Aorta (tissue), 5 donors: ENCODE measurements around the gene PLEKHA3. TPM values are rescaled to one million over a fixed set of nuclear protein-coding genes. Genes with fewer than 3 reads are reported as not detected.

ENCODE experiments used
- ATAC-seq: fragments of 200-7000 bp; cut with Tn5 transposase; one replicate; pipeline ENCODE4 v1.9.1; 2022; ENCODE audit warnings: moderate library complexity; ENCODE audit not compliant: low FRiP score
- DNase-seq, 2 donors: peaks; one replicate each; pipeline ENCODE4 v3.0.0-alpha.2; 2020
- H3K27ac ChIP-seq, 2 donors: one replicate each; pipeline ENCODE4 v1.5.1; 2013; ENCODE audit warnings: low read length in 2 of 2, mild to moderate bottlenecking in 2 of 2, moderate library complexity in 2 of 2, control low read depth in 1 of 2, inconsistent platforms in 1 of 2, low read depth in 1 of 2
- H3K27me3 ChIP-seq, 2 donors: one replicate each; pipeline ENCODE4 v1.6.1; 2013; ENCODE audit warnings: control low read depth in 1 of 2, low read length in 1 of 2, mild to moderate bottlenecking in 1 of 2, moderate library complexity in 1 of 2; ENCODE audit not compliant: insufficient read depth in 2 of 2, control insufficient read depth in 1 of 2
- H3K36me3 ChIP-seq, 2 donors: one replicate each; pipeline ENCODE4 v1.6.1; 2013; ENCODE audit warnings: control low read depth in 1 of 2, low read length in 1 of 2, mild to moderate bottlenecking in 1 of 2; ENCODE audit not compliant: insufficient read depth in 2 of 2, control insufficient read depth in 1 of 2
- H3K4me1 ChIP-seq, 2 donors: one replicate each; pipeline ENCODE4 v1.6.1; 2013; ENCODE audit warnings: low read length in 2 of 2, control low read depth in 1 of 2, mild to moderate bottlenecking in 1 of 2, moderate library complexity in 1 of 2; ENCODE audit not compliant: insufficient read depth in 2 of 2, control insufficient read depth in 1 of 2
- H3K4me3 ChIP-seq, 2 donors: one replicate each; pipeline ENCODE4 v1.5.1; 2013; ENCODE audit warnings: low read length in 2 of 2, control low read depth in 1 of 2, mild to moderate bottlenecking in 1 of 2
- H3K9me3 ChIP-seq: one replicate; pipeline ENCODE4 v1.6.1; 2013; ENCODE audit warnings: mild to moderate bottlenecking, low read length; ENCODE audit not compliant: control insufficient read depth
- WGBS, 2 donors: extraction: QIAGEN DNeasy Blood & Tissue Kit; methylation state at CpG; one replicate each; pipeline ENCODE4 v1.1.7; 2013; 5-methylcytosine and 5-hydroxymethylcytosine counted together
- intact Hi-C, 2 donors: fragments of 100-400 bp; cut with DNase I; formaldehyde crosslinking; loops; one replicate each; pipeline versions ENCODE4 v1.14.2 to v1.15.0; 2022
- polyA plus RNA-seq, 2 donors: library from polyadenylated mRNA; stranded (reverse); fragments of 200-250 nt; gene quantifications; one replicate each; pipeline ENCODE4 v1.2.3, GENCODE V29; 2013
- total RNA-seq, 2 donors: library from RNA; stranded (reverse); fragmentation: NEBNext Ultra II Directional; extraction: Animal tissue kit (Norgen Biotek cat#: 25700); gene quantifications; one replicate each; pipeline ENCODE4 v1.2.1, GENCODE V29; 2021
- donor health status: healthy with polysubstance abuse.
- donor health status: Bipolar disorder and iron deficiency.
- donor health status: DM: no; HTN: no; CAD: no.
- donor health status: DM: no; HTN: no; CAD: no.
- donor health status: DM: yes; HTN: yes; CAD: no.

PLEKHA3 gene
- total and polyA plus RNA-seq, 4 donors: 3.1 to 43.9 (median 22.5) TPM

DNA sequence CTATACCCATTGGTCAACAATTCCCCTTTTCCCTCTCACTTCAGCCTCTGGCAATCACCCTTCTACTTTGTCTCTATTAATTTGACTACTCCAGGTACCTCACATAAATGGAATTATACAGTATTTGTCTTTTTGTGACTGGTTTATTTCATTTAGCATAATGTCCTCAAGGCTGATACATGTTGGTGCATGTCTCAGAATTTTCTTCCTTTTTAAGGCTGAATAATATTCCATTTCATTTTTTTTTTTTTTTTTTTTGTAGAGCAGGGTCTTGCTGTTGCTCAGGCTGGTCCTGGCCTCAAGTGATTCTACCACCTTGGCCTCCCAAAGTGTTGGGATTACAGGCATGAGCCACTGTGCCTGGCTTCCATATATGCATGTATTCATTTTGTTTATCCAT is 3.8 kb upstream of the PLEKHA3 start:
- Histone ChIP-seq H3K9me3 (no peaks in the 10 kb centered on the region), H3K27me3 (no peaks in the 10 kb centered on the region), H3K27ac (no peak overlapping the region), H3K4me3 (no peak overlapping the region), H3K36me3 (no peaks in the 10 kb centered on the region), H3K4me1 (peaks cover 0 to 3% of the 10 kb centered on the region in 2 donors)
- DNase-seq (no peak), ATAC-seq (no peak)
- intact Hi-C loops: no loop called here

DNA sequence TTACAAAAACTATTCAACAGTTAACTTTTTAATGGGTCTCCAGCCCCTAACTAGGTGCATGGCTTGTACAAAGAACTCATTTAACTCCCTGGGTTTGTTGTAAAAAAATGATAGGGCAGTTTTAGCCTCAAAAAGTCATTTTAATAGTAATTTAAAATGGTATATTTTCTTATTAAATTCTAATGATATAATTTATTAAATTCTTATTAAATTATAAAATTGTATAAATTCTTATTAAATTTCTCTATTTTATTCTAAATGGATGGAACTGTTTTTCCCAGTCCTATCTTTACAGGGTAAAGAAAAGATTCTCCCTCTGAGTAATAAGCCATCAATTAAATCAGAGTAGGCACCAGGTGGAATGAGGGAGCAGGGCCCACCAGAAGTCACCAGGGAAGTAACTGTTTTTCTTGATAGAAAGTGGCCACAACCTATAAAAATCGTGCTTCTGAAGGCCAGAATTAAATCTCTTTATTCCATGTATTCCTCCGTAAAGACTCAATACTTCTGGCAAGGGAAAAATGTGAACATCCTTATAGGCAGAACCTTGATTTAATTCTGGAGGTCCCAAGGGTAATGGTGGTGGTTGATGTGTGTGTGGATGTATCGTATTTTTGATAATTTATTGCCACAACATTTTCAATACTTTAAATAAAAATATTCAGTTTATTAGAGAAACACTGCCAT is 2.7 kb upstream of the PLEKHA3 start:
- Histone ChIP-seq H3K4me1 (peaks cover 0 to 4% of the 10 kb centered on the region in 2 donors), H3K9me3 (no peaks in the 10 kb centered on the region), H3K27ac (peak overlapping the region in 1 of 2 donors; percentile 90), H3K36me3 (no peaks in the 10 kb centered on the region), H3K27me3 (no peaks in the 10 kb centered on the region), H3K4me3 (peak overlapping the region; percentile 78 to 88)
- 3 to 4% methylated on average over 3 of the region's 3 CpGs for WGBS, 2 donors
- intact Hi-C loops: loop anchor here in 1 of 2 donors (2.0 kb wide), 1 partner anchor 29 kb away; no protein-coding TSS in a partner anchor
- DNase-seq: no peak
- no peak for ATAC-seq

DNA sequence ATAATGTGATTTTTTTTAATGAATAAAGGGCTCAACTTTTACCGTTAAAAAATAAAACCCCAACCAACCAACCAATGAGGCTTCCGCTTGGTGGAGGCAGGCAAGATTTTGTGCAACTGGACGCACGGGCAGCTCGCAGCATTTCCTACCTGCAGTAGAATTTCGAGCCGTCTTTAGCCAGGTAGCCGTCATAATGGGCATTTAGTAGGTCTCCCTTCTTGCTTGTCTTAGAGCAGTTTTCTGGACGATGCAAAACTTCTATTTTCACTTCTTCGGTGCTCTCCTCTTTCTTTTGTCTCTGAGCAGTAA is 2.2 kb upstream of the PLEKHA3 start:
- ATAC-seq: no peak
- no peaks in the 10 kb centered on the region for H3K9me3 ChIP-seq
- H3K27ac ChIP-seq: peak overlapping the region in 1 of 2 donors; percentile 90
- intact Hi-C loops: loop anchor here in 1 of 2 donors (2.0 kb wide), 1 partner anchor 29 kb away; no protein-coding TSS in a partner anchor
- peak overlapping the region; percentile 78 to 88 for H3K4me3 ChIP-seq
- H3K36me3 ChIP-seq: no peaks in the 10 kb centered on the region
- peaks cover 0 to 4% of the 10 kb centered on the region in 2 donors for H3K4me1 ChIP-seq
- no peaks in the 10 kb centered on the region for H3K27me3 ChIP-seq
- 0 to 1% methylated on average over 10 of the region's 10 CpGs for WGBS, 2 donors
- no peak for DNase-seq

DNA sequence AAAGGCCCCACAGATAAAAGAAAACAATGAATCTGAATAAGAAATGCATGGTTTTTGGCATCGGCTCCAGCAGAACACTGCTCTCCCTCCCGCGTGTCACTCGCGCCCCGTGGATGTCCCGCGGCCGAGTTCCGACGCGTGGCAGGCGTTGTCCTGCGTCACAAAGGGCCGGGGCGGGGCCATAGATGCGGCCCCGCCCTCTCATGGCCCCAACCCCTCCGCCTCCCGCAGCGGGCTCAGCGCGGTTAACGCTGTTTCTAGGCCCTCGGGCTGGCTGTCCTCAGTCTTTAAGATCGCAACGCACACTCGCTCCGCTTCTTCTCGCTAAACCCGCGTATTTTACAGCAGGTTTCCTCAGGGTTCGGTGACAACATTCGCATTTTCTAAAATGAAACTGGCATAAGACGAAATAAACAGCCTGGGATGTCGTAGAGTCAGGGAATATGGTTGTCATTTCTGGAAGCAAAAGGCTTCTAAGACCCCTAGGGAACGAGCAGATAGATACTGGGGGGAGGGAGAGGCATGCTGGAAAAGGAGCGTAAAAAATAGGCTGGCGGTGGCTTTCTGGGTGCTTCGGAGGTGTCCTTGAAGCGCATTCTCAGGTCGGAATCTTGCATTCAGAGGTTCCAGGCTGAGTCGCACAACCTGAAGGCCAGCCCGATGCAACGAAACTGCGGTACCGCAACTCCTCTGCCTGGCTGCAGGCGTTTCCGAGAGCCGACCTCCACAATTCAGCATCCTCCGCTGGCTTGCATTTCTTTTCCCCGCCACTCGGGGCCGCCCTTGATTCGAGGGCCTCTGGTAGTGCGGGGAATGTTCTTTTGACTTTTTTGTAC is 1.6 kb upstream of the PLEKHA3 start, which contains the start of gene FKBP7:
Gene FKBP7, minus strand, starts transcription at position 162 of the 836 bp plus-strand sequence. Its CDS starts 101 bp downstream, at position 61.
- no peaks in the 10 kb centered on the region for H3K9me3 ChIP-seq
- intact Hi-C loops: loop anchor here in 1 of 2 donors (2.0 kb wide), 1 partner anchor 30 kb away; no protein-coding TSS in a partner anchor
- peak within 1 kb of the TSS; percentile 78 to 88 for H3K4me3 ChIP-seq
- 3 to 4% methylated on average over 56 of the region's 56 CpGs for WGBS, 2 donors
- H3K27me3 ChIP-seq: no peaks in the 10 kb centered on the region
- no peaks in the 10 kb centered on the region for H3K36me3 ChIP-seq
- ATAC-seq (peak; percentile 93), DNase-seq (peak; percentile 91 to 95)
- H3K4me1 ChIP-seq: peaks cover 0 to 4% of the 10 kb centered on the region in 2 donors
- H3K27ac ChIP-seq: peak within 1 kb of the TSS; percentile 47 to 90

DNA sequence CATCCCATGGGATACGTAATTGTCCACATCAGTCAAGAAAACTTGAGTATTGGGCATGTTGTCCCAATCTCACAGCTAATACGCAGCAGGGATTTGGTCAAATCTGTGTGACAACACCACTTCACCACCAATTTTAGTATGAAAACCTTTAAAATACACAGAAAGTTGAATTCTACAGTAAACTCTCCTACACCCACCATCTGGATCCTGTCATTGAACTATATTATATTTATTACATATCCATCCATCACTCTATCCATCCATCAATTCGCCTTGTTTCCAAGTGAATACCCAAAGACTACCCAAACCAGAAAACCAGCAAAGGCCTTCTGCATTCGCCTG is 1.0 kb upstream of the PLEKHA3 start:
- no peak overlapping the region for H3K4me3 ChIP-seq
- peak overlapping the region in 1 of 2 donors; percentile 90 for H3K27ac ChIP-seq
- WGBS, 2 donors: 66 to 68% methylated on average over 4 of the region's 4 CpGs
- no peaks in the 10 kb centered on the region for H3K36me3 ChIP-seq
- intact Hi-C loops: loop anchor here in 1 of 2 donors (2.0 kb wide), 1 partner anchor 30 kb away; no protein-coding TSS in a partner anchor
- DNase-seq (no peak), ATAC-seq (no peak)
- H3K9me3 ChIP-seq: no peaks in the 10 kb centered on the region
- H3K27me3 ChIP-seq: no peaks in the 10 kb centered on the region
- peaks cover 1 to 4% of the 10 kb centered on the region in 2 donors for H3K4me1 ChIP-seq

DNA sequence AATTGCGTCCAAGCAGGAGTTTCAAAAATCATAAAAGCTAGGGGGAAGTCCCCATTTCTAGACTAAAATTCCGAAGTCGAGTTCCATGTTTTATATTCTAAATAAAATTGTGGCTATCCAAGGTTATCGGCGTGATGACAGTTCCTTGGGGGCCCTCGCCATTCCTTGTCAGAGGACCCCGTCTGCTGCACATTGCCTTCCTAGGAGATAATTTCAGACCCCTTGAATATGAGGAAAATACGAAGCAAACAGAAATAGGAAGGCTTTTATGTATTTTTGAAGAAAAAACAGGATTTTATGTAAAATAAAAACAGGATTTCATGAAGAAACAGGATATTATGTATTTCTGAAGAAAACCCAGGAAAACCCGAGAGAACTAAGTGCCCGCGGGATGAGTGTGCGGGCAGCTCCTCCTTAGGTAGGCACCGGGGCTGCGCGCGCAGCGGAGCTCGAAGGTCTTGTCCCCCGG is 465 bp upstream of the PLEKHA3 start:
- DNase-seq (no peak), ATAC-seq (no peak)
- Histone ChIP-seq H3K4me3 (peak overlapping the region in 1 of 2 donors; percentile 21), H3K27ac (peak overlapping the region in 1 of 2 donors; percentile 60), H3K27me3 (no peaks in the 10 kb centered on the region), H3K36me3 (no peaks in the 10 kb centered on the region), H3K4me1 (peaks cover 3 to 4% of the 10 kb centered on the region in 2 donors), H3K9me3 (no peaks in the 10 kb centered on the region)
- WGBS, 2 donors: 20 to 22% methylated on average over 19 of the region's 19 CpGs
- intact Hi-C loops: loop anchor here (1.0 to 5.0 kb wide), 4 partner anchors 28 to 65 kb away; partner anchors contain the start of genes PJVK (in 1 of the 2) and PRKRA (in 1 of the 2)

GRCh38 chr2:178482437-178482836 is 2.2 kb downstream of the PLEKHA3 start:
- no peak for ATAC-seq
- H3K4me3 ChIP-seq: no peak overlapping the region
- peaks cover 3 to 4% of the 10 kb centered on the region in 2 donors for H3K4me1 ChIP-seq
- no peak overlapping the region for H3K27ac ChIP-seq
- no peaks in the 10 kb centered on the region for H3K27me3 ChIP-seq
- 85 to 89% methylated on average over 4 of the region's 4 CpGs for WGBS, 2 donors
- H3K36me3 ChIP-seq: no peaks in the 10 kb centered on the region
- intact Hi-C loops: loop anchor here in 1 of 2 donors (5.0 kb wide), 1 partner anchor 40 kb away; no protein-coding TSS in a partner anchor
- H3K9me3 ChIP-seq: no peaks in the 10 kb centered on the region
- no peak for DNase-seq

DNA sequence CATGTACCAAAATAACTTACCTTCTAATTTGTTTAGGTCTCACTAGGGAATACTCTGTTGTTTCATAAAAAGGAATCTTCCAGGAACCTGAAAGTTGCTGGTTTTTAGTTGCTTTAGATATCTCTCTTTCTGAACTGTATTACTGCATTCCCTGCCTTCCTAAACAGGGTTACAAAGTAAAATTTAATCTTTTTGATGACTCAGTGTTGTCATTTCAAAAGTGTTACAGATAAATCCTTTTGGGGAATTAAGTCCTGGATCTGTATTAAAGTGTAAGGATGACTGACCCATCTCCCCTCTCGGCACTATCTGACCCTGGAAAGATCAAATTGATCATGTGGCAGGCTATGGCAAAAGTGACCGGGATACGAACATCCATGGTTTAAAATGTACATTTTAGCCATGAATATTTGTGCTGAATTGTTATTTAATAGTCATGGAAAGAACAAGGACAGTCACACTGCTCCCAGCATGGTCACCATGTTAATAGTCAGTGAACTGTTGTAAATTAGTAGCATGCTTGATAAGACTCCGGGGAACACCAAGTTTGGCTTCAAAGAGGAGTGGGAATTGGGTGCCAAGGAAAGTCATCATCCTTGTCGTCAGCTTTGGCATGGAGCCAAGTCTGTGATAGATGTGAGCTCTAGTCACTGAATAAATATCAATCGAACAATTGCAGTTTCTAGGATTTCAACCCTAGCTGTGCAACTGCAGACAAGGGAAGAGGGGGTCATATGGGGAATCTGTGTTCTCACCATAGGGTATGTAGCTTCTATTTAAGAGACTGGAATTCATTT is 4.2 kb downstream of the PLEKHA3 start:
- DNase-seq (no peak), ATAC-seq (no peak)
- intact Hi-C loops: loop anchor here in 1 of 2 donors (5.0 kb wide), 1 partner anchor 38 kb away; no protein-coding TSS in a partner anchor
- no peaks in the 10 kb centered on the region for H3K27me3 ChIP-seq
- H3K4me1 ChIP-seq: peaks cover 3 to 4% of the 10 kb centered on the region in 2 donors
- no peaks in the 10 kb centered on the region for H3K9me3 ChIP-seq
- no peak overlapping the region for H3K4me3 ChIP-seq
- H3K36me3 ChIP-seq: no peaks in the 10 kb centered on the region
- H3K27ac ChIP-seq: peak overlapping the region in 1 of 2 donors; percentile 29
- WGBS, 2 donors: 38 to 42% methylated on average over 6 of the region's 6 CpGs
